Measurements from ENCODE around the gene UBE2QL1.
"Not testable (repeated sequence)": the region's sequence is repeated elsewhere in the genome, so short reads cannot be mapped to it uniquely, and the experiment has no call there.

Gene UBE2QL1

DNA sequence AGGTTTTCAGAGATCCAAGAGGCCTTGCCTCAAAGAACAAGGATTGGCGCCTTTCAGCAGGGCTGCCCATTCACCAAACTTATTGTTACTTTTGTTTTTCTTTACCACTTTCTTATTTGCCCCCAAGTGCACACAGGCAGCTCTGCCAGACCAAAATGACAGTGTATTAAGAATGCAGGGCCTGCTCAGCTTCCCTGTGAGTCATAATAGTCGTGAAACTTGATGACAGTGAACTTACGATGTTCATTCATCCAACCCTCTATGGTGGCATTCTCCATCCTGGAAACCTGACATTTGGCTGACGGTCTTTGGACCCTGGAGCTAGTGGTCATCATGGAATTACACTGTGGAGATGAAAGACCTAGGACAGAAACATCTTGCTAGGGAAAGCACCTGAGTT, 44.3 kb downstream of the UBE2QL1 start:
- intact Hi-C loops (cut with DNase I), result no loop called here
- no peak for DNase-seq

DNA sequence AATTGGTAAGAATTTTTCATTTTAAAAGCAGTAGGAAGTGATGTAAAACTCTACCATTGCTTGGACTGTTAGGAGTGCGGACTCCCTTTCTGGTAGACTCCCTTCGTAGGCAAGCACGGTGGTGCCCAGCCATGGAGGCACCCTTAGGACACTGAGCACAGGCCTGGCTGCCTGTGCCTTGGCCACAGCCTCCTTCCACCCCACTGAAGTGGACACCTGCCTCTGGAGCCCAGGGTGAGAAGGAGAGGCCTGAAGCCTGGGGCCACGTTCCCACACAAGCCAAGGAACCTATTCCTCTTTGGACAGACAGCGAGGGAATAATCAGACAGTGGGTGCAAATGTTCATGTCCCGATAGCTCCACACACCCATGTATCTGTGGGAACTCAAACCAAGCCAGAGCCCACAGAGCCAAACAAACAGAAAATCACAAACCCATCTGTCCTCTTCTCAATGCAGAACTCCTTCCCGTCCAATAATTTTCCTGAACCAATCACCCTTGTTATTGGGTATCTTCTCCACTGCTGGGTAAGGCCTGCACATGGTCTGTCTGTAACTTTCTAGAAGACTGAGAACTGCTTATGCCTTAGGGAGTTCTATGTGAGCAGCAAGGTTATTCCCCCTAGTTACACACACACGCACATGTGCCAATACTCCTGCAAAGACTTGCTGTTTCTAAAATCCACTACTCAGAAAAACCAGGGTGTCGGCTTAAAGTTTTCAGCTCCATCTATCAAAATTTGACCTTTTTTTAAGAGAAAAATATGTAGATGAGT, 45.2 kb downstream of the UBE2QL1 start:
- intact Hi-C loops (cut with DNase I), result no loop called here
- no peak for DNase-seq

DNA sequence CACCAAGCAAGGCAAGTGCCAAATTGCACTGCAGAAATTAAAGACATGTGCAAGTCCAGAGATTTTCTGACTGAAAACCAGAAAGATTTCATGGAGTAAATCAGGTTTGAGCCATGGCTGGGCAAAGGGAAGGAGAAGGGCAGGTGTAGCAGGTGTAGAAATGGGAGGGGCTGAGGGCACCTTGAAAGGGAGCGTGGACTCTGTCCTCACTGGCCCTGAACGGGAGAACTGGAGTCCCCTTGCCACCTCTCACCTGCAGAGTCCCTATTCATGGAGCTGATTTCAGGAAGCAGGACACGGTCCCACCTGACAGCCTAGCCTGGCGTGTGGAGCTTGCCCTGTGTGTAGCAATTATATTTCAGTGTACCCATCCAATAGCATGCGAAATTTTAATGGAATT, 46.3 kb downstream of the UBE2QL1 start:
- intact Hi-C loops (cut with DNase I), result no loop called here
- no peak for DNase-seq

DNA sequence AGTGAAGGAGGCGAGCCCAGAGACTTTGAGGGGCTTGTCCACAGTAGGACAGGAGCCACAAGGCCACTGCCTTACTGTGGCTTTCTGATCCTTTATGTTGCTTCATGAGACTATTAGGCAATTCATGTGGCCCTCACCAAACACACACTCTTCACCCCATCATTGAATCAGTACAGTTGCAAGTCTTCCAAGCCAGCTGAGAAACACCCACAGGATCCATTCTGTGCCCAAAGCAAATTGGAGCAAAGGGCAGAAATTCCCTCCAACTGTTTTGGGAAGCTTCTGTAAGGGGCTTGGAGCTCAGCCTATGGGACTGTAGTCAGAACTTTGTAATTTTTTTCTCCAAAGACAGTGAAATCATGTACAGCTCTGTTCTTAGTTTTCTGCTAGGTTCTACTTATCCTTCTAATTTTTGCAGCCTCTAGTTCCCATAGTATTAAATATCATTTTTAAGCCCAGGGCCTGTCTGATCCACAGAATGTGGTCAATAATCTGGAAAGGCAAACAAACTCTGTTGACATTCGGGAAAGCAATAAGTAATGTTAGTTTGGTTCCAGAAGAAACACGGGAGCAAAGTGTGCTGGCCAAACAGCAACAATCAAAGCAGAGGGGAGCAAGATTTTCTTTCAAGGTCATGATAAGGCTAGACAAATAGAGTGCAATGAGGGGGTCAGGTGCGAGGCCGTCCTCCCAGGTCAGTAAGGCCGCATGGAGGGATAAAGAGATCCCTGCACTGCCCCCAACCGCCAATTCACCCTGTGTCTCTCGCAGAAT, 47.0 kb downstream of the UBE2QL1 start:
- DNase-seq, result no peak
- intact Hi-C loops (cut with DNase I), result no loop called here

DNA sequence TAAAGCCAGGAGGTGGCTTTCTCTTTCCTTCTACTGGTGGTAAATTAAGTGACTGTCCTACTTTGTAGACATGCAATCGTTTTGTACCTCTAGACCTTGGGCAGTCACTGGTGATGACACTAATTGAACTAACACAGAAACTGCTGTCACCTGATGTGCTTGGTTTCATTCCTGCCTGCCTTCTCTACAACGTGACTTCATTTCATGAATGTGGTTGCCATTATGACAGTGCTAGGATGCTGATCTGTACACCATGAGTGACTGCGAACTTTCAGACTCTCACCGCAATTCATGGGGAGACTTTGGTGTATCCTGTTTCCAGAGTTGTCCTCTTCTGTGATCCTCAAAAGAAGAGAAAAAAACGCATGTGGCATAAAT, 47.5 kb downstream of the UBE2QL1 start:
- intact Hi-C loops (cut with DNase I), result no loop called here
- DNase-seq, result no peak

DNA sequence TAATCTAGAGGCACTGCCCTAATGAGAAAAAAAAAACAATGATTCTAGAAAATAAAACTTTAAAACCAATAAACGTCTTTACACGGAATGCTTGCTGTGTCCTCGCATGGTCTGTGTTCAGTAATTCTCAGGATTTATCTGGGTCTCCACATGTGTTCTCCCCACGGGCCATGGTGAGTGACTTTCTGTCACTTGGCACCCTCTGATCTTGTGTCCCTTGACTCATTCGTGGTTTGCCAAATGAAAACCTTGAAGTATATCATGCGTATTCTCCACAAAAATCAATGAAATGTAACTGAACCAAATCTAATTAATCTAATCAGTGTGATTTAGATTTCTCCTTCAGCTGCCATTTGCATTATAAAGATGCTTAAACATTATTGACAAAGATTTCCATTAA, 48.0 kb downstream of the UBE2QL1 start:
- intact Hi-C loops (cut with DNase I), result no loop called here
- no peak for DNase-seq

DNA sequence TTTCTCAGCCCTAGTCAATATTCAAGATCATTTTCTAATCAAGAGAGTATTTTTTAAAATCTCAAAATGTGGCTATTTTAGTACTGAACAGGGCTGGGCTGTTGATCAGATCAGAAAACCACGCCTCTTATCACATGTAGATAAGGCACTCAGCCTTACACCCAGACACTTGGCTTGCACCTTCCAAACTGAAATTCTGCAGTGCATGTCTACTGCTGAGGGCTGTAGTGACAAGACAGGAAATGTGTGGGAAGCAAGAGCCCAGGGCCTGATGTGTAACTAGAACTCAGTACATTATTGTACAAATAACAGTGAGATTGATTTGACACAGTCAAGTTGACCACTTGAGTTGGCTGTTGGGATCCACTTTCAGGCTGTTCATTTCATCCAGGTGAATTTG, 48.6 kb downstream of the UBE2QL1 start:
- DNase-seq, result no peak
- intact Hi-C loops (cut with DNase I), result no loop called here

DNA sequence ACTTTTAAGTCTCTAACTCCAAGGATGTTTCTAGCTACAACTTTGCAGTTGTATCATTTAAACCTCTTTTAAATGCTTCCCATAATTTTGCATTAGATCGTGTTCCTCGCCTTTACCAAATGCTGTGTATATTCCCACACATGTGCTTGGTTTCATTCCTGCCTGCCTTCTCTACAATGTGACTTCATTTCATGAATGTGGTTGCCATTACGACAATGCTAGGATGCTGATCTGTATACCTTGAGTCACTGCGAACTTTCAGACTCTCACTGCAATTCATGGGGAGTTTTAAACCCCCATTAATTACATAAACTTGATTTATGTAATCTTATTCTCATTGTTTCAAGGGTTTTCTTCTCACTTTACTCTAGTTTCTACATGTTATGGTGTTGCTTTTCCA, 50.3 kb downstream of the UBE2QL1 start:
- no peak for DNase-seq
- intact Hi-C loops (cut with DNase I), result no loop called here

DNA sequence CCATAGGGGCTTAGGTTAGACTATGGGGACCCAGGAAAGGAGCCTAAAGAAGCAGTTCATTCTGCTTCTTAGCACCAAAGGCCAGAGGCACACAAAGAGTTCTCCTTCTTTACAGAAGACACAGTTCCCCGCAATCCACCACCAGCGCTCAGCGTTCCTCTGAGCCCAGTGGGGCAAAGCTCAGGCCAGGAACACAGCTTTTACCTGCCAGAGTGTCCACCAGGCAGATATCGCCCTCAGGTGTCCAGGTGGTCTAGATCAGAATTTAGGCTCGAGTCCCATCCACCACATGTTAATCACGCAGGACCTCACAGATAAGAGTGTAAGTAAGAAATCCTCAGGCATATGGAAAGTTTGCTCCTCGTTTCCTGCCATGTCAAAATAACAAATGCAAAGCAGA, 53.0 kb downstream of the UBE2QL1 start:
- DNase-seq, result no peak
- intact Hi-C loops (cut with DNase I), result no loop called here

DNA sequence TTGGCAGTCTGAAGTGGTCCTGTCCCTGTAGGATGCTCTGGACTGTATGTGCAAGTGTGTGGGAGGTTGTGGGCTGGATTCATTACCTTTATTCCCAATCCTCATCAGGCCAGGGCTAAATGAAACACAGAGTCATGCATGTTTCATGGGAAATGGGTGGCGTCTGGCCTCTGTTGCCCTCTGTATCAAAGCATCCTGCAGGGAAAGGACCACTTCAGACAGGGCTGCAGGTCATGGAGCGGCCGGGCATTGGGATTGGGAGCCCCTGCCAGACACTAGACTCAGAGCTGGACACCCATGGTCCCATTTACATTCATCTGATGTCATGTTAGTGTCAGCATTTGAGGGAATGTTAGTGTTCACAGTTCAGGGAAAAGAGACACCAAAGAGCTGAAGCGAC, 53.8 kb downstream of the UBE2QL1 start:
- intact Hi-C loops (cut with DNase I), result no loop called here

DNA sequence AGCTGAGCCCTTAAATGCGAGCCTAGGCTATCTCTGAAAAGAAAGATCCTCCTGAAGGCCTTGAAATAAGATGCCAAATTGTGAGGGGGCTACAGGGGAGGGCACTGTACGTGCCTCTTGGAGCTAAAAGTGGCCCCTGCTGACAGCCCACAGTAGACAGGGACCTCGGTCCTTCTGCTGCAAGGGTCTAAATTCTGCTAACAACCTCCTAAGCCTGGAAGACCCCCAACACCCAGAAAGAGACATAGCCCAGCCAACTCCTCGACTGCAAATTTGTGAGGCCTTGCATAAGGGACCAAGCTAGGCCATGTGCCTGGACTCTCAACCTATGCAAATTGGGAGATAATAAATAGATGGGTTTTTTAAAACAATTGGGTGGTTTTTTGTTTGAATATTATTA, 54.7 kb downstream of the UBE2QL1 start:
- intact Hi-C loops (cut with DNase I), result no loop called here
- peak in 1 of 10 donors; percentile 61 for DNase-seq

More for the DNA sequence above, 53.8 kb downstream of the UBE2QL1 start:
- DNase-seq, result peak in 1 of 10 donors; percentile 54

DNA sequence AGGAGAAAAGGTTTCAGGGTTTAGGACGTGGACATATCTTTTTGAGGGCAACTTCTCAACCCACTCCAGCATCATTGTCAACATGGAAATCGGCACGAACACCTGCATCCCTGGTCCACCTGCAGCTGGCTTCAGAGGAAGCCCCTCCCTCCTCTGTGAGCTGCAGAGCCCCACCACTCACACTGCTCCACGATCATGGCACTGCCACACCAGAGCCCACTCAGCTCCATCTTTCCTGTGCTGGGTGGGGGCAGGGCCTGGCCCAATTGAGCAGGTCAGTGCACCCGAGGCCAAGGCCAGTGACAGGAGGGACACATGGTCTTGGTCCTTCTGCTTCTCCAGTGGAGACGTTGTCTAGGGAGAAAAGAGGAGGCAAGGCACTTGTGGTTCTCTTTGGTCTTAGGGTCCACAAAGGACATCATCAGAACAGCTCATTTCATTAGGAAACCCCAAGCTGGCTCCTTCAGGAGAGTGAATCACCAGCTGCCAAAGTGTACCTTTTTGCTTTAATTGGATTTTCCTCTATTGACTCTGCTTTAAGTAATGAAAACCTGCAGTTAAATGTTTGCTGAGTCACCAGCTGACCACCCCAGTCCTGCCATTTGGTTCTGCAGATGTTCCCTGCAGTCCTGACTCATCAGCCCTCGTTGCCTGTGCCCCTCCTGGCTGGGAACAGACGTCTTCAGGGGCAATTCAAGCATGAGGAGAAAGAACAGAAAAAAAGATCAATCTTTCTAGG, 56.2 kb downstream of the UBE2QL1 start:
- intact Hi-C loops (cut with DNase I), result no loop called here
- peak in 1 of 10 donors; percentile 84 for DNase-seq

DNA sequence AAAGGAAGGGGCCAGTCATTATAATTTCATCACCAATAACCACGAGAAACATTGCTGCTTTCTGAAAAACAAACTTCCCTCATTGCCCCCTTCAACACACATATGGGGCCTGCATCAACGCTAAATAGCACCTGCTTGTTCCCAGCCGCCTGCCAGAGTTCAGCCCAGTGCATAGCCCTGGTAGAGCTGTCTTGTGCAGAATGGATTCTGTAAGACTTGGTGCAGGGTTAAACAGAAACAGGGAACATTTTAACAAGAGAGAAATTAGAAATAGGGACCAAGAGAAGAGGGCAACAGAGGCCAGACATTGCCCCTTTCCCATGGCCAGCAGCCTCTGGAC, 56.7 kb downstream of the UBE2QL1 start:
- intact Hi-C loops (cut with DNase I), result no loop called here
- DNase-seq, result no peak

DNA sequence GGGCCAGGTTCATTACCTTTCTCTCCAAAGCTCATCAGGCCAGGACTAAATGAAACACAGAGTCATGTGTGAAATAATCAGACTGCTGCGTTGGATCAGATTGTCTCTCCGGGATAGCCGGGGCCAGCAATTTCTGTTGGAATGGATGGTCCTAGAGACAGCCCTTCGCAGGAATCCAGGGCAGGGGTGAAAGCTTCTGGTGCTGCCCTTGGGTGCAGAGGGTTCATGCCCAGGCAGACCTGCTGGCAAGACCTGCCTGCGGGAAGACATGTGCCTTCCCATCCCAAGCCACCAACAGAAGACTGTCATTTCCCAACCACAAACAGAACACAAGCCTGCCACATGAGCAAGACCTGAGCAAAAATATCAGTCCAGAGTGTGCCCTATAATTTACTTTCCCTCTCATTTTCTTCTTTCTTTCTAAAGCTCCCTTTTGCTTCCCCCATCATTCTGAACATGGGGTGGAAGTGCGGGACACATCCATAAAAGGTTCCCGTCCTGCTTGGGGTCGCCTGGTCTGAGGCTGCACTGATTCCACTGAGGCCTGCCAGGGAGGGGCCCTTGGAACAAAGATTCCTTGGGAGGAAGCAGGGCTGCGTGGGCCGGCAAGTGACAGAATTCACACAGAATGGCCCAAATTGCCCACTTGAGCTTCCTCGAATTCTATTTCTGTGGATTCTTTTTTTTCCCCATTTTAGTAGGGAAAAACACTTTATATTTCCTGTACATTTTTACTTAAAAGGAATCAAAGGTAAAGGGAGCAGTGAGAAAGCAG, 57.3 kb downstream of the UBE2QL1 start:
- DNase-seq, result peak in 3 of 10 donors; percentile 47 to 91 (median 83)
- intact Hi-C loops (cut with DNase I), result no loop called here

DNA sequence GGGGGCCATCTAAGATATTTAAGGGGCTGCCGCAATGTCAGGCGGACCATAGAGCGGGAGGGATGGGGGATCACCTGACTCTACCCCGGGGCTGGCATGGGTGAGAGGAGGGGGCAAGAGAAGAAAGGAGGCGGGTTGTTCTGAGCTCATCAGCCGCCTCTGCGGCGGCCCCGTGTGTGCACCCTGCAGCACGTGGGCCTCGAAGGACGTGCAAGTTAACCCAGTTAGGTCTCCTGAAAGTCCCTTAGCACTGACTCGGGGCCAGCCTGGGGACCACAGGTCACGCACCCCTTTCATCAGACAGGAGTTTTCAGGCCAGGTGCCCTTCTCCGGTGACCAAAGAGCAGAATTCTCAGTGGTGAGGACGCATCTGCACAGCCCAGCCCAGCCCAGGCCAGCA, 58.0 kb downstream of the UBE2QL1 start:
- intact Hi-C loops (cut with DNase I), result no loop called here
- peak in 1 of 10 donors; percentile 79 for DNase-seq

DNA sequence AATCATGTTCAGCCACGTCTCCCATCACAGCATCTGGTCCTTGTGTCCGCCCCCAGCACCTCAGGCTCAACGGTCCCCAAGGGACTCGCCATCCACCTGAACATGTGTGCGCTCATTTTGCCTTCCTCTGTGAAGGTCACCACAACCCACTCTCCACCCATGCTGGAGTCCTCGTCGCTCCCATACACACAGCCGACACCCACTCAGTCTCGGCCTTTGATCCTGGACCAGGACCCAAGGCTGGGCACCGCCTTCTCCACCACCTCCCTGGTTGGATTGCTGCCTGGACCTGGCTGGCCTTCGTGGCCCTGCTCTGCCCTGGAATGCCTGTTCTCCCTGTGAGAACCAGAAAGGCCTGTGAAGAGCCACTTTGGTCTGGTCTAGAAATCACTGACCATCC, 60.3 kb downstream of the UBE2QL1 start:
- intact Hi-C loops (cut with DNase I), result no loop called here
- peak in 1 of 10 donors; percentile 69 for DNase-seq

DNA sequence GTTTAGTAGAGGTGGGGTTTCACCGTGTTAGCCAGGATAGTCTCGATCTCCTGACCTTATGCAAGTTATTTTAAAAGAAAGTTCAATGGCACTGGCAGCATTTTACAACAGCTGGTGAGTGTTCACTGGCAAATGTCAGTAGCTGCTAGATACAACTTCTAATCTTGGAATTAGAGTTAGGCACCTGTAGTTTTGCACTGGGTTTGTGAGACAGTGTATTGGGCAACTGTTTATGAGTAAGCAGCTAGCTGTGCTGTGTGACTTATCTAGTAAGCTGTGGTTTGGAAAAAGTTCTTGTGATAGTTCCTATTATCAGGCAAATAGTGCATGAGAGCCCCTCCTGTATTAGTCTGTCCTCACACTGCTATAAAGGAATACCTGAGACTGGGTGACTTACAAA, 61.5 kb downstream of the UBE2QL1 start:
- intact Hi-C loops (cut with DNase I), result no loop called here
- DNase-seq, result no peak

DNA sequence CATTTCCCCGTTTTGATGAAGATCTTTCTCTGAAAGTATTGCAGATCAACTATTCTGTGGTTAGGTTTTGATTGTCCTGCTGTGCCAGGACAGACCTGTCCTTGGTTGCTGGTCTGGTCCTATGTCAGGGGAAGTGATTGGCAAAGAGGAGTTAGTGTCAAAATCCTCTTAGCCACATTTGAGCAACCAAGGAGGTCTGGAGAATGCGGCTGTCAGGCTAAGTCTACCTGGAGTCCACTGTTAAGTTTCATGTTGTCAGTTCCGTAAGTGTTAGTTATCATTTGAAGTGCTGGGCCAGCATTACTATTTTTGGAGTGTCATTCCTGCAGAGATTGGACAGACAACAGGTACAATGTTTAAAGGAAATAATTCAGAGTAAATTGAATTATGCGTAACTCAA, 62.3 kb downstream of the UBE2QL1 start:
- intact Hi-C loops (cut with DNase I), result no loop called here
- DNase-seq, result no peak

DNA sequence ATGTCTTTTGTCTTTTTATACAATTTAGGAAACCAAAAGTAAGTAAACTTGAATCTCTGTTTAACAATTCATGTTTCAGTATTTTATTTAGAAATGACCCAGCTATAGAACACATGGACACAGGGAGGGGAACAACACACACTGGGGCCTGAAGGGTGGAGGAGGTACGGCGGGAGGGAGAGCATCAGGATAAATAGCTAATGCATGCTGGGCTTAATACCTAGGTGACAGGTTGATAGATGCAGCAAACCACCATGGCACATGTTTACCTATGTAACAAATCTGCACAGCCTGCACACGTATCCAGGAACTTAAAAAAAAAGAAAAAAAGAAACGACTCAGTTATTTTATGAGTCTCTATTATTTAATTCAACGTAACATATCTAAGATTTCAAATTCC, 67.2 kb downstream of the UBE2QL1 start:
- DNase-seq; intact Hi-C loops (cut with DNase I): not testable (repeated sequence)

DNA sequence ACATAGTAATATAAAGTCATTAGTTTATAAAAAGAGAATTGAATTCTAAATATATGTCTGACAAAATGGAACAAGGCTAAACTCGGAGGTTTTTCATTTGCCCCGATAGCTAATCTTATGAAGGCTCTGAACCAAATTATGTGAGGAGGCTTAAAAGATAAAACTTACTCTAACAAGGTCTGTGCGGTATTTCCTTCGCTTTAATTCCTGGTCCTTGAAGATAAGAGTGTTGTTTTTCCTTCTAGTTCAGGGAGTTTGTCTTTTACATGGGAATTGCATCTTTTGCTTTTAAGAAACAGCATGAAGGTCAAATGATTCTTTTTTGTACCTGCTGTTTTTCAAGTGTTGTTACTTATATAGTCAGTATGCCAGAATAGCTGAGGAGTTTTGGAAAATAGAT, 68.2 kb downstream of the UBE2QL1 start:
- DNase-seq, result no peak
- intact Hi-C loops (cut with DNase I), result no loop called here

DNA sequence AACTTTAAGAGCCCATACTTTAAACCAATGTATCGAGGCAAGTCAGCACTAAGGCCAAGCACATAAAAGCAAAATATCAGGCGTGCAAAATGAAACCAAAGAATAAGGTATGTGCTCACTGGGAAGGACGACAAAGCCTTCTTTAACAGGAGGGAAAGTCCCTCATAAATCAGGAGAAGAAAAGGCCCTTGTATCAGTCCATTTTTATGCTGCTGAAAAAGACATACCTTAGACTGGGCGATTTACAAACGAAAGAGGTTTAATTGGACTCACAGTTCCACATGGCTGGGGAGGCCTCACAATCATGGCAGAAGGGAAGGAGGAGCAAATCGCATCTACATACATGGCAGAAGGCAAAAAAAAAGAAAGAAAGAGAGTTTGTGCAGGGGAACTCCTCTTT, 68.9 kb downstream of the UBE2QL1 start:
- intact Hi-C loops (cut with DNase I), result no loop called here
- no peak for DNase-seq
